ENCODE measurements around the gene TMEM59.

TMEM59 gene

GRCh38 chr1:53984726-53985125 lies 68.3 kb downstream of the TMEM59 start:
- no peak for DNase-seq (ENCODE audit: low read depth in 2 of 2)

GRCh38 chr1:53982763-53983104 lies 70.3 kb downstream of the TMEM59 start:
- DNase-seq (ENCODE audit: low read depth in 2 of 2): no peak

GRCh38 chr1:53982034-53982762 lies 70.8 kb downstream of the TMEM59 start:
- no peak for DNase-seq (ENCODE audit: low read depth in 2 of 2)

GRCh38 chr1:53981220-53981619 lies 71.8 kb downstream of the TMEM59 start:
- DNase-seq (ENCODE audit: low read depth in 2 of 2): no peak

GRCh38 chr1:53979712-53980450 lies 73.1 kb downstream of the TMEM59 start:
- no peak for DNase-seq (ENCODE audit: low read depth in 2 of 2)

Data from stimulated activated CD8-positive, alpha-beta memory T cell treated with anti-CD3 and anti-CD28 coated beads, Interleukin-2, amount 100 ng/mL, for 48 hours (primary cell).